ENCODE measurements around the gene SSR2. TPM values are rescaled to one million over a fixed set of nuclear protein-coding genes. Genes with fewer than 3 reads are reported as not detected.

The SSR2 gene
- polyA plus RNA-seq, 1 donor (not counting 4 experiments of a cell fraction or from before 2014, with no cell fraction given): 302 TPM

DNA sequence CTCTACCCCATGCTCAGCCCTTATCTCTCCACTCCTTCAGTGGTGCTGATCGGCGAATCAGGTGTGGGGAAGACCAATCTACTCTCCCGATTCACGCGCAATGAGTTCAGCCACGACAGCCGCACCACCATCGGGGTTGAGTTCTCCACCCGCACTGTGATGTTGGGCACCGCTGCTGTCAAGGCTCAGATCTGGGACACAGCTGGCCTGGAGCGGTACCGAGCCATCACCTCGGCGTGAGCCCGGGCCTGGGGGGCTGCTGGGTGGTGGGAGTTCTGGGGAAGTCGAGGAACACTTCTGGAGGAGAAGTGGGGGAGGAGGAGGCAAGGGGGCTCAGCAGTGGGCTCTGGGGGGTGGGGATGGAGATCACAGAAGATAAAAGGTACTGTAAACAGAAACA lies 45.1 kb upstream of the SSR2 start:
- H3K4me3 ChIP-seq (ENCODE audit: control insufficient read depth in 2 of 3, extremely low read depth in 1 of 3, insufficient read depth in 2 of 3, low read depth in 1 of 3, low read length in 3 of 3): no peak overlapping the region
- no peaks in the 10 kb centered on the region for H4K20me1 ChIP-seq (ENCODE audit: control insufficient read depth, extremely low read depth, insufficient read depth, low read length)
- no peak overlapping the region for H3K4me2 ChIP-seq (ENCODE audit: control insufficient read depth, extremely low read depth, insufficient read depth, low read depth, low read length)
- no peaks in the 10 kb centered on the region for H3K9me3 ChIP-seq (ENCODE audit: control insufficient read depth, low read depth, low read length)
- peaks cover 21 to 25% of the 10 kb centered on the region in 2 experiments for H3K36me3 ChIP-seq (ENCODE audit: control insufficient read depth in 2 of 2, extremely low read depth in 1 of 2, insufficient read depth in 2 of 2, low read length in 2 of 2)
- H3K9ac ChIP-seq (ENCODE audit: control insufficient read depth, extremely low read depth, insufficient read depth, low read length): no peak overlapping the region
- no peak overlapping the region for H2AFZ ChIP-seq (ENCODE audit: control insufficient read depth, low read length)
- H3K4me1 ChIP-seq (ENCODE audit: control insufficient read depth, extremely low read depth, insufficient read depth, low read length): peaks cover 13% of the 10 kb centered on the region
- DNase-seq (ENCODE audit: low read depth, low spot score) (no peak), FAIRE-seq (no peak)
- TF ChIP-seq, protein P1, sequence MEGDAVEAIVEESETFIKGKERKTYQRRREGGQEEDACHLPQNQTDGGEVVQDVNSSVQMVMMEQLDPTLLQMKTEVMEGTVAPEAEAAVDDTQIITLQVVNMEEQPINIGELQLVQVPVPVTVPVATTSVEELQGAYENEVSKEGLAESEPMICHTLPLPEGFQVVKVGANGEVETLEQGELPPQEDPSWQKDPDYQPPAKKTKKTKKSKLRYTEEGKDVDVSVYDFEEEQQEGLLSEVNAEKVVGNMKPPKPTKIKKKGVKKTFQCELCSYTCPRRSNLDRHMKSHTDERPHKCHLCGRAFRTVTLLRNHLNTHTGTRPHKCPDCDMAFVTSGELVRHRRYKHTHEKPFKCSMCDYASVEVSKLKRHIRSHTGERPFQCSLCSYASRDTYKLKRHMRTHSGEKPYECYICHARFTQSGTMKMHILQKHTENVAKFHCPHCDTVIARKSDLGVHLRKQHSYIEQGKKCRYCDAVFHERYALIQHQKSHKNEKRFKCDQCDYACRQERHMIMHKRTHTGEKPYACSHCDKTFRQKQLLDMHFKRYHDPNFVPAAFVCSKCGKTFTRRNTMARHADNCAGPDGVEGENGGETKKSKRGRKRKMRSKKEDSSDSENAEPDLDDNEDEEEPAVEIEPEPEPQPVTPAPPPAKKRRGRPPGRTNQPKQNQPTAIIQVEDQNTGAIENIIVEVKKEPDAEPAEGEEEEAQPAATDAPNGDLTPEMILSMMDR (optimal IDR thresholded peaks at IDR 0.05 in 1 of 3, IDR thresholded peaks at IDR 0.05 in 1 of 3, conservative IDR thresholded peaks at IDR 0.05 in 1 of 3; ENCODE audit: extremely low read depth in 1 of 3, insufficient read depth in 2 of 3, low read length in 3 of 3): no peak
- TF ChIP-seq EZH2 (IDR thresholded peaks at IDR 0.05; ENCODE audit: low read length): no peak
- peaks cover 2% of the 10 kb centered on the region for H3K9me1 ChIP-seq (ENCODE audit: control insufficient read depth, extremely low read depth, insufficient read depth, low read length)
- H3K79me2 ChIP-seq (ENCODE audit: control insufficient read depth, insufficient read depth, low read length): peaks cover 21% of the 10 kb centered on the region
- H3K27me3 ChIP-seq (ENCODE audit: control insufficient read depth, extremely low read depth, insufficient read depth, low read length): no peaks in the 10 kb centered on the region
- H3K27ac ChIP-seq (ENCODE audit: control insufficient read depth, insufficient read depth, low read length): no peak overlapping the region
- dilution Hi-C loops (cut with MboI; ENCODE audit: extremely low pct_ligation_motif_present, low sequenced_read_pairs): no loop called here

DNA sequence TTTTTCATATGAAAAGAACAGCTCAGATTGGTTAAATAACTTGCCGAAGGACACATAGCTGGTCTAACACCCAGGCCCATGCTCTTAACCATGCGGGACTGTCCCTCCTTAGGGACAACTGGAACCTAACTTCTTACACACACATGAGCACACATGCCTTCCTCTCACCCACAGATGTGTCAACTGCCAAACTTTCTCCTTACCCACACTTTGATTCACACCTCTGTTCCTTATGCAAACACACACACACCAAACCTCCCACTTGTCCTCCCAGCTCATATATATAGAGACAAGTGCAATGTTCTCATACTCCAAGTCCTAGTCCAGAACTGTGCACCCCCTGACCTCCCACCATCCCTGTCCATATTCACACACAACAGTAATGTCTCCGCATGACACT lies 44.5 kb upstream of the SSR2 start:
- H3K79me2 ChIP-seq (ENCODE audit: control insufficient read depth, insufficient read depth, low read length): peaks cover 22% of the 10 kb centered on the region

More for the DNA sequence above, 44.5 kb upstream of the SSR2 start:
- H3K4me1 ChIP-seq (ENCODE audit: control insufficient read depth, extremely low read depth, insufficient read depth, low read length): peaks cover 13% of the 10 kb centered on the region
- H3K9ac ChIP-seq (ENCODE audit: control insufficient read depth, extremely low read depth, insufficient read depth, low read length): no peak overlapping the region
- H3K4me3 ChIP-seq (ENCODE audit: control insufficient read depth in 2 of 3, extremely low read depth in 1 of 3, insufficient read depth in 2 of 3, low read depth in 1 of 3, low read length in 3 of 3): no peak overlapping the region
- H3K9me3 ChIP-seq (ENCODE audit: control insufficient read depth, low read depth, low read length): no peaks in the 10 kb centered on the region
- H4K20me1 ChIP-seq (ENCODE audit: control insufficient read depth, extremely low read depth, insufficient read depth, low read length): no peaks in the 10 kb centered on the region
- no peak for TF ChIP-seq EZH2 (IDR thresholded peaks at IDR 0.05; ENCODE audit: low read length)
- TF ChIP-seq, protein P1 (optimal IDR thresholded peaks at IDR 0.05 in 1 of 3, IDR thresholded peaks at IDR 0.05 in 1 of 3, conservative IDR thresholded peaks at IDR 0.05 in 1 of 3; ENCODE audit: extremely low read depth in 1 of 3, insufficient read depth in 2 of 3, low read length in 3 of 3): no peak
- dilution Hi-C loops (cut with MboI; ENCODE audit: extremely low pct_ligation_motif_present, low sequenced_read_pairs): no loop called here
- peaks cover 2% of the 10 kb centered on the region for H3K9me1 ChIP-seq (ENCODE audit: control insufficient read depth, extremely low read depth, insufficient read depth, low read length)
- H3K27me3 ChIP-seq (ENCODE audit: control insufficient read depth, extremely low read depth, insufficient read depth, low read length): no peaks in the 10 kb centered on the region
- no peak overlapping the region for H3K27ac ChIP-seq (ENCODE audit: control insufficient read depth, insufficient read depth, low read length)
- no peak for FAIRE-seq
- H3K4me2 ChIP-seq (ENCODE audit: control insufficient read depth, extremely low read depth, insufficient read depth, low read depth, low read length): no peak overlapping the region
- peaks cover 16 to 24% of the 10 kb centered on the region in 2 experiments for H3K36me3 ChIP-seq (ENCODE audit: control insufficient read depth in 2 of 2, extremely low read depth in 1 of 2, insufficient read depth in 2 of 2, low read length in 2 of 2)
- no peak for DNase-seq (ENCODE audit: low read depth, low spot score)
- H2AFZ ChIP-seq (ENCODE audit: control insufficient read depth, low read length): no peak overlapping the region
